Endodermal cell (in vitro differentiated cells): Measurements from ENCODE around the gene SLC5A4. TPM values are rescaled to one million over a fixed set of nuclear protein-coding genes. Genes with fewer than 3 reads are reported as not detected.

ENCODE experiments used
- DNase-seq: peaks from one replicate; pipeline ENCODE4 v3.0.0-alpha.2; 2017
- H3K27ac ChIP-seq: 2 replicates; pipeline ENCODE4 v1.5.1; 2013; ENCODE audit warnings: mild to moderate bottlenecking, low read depth, low read length, moderate library complexity
- H3K27me3 ChIP-seq: 2 replicates; pipeline ENCODE4 v1.6.1; 2013; ENCODE audit warnings: mild to moderate bottlenecking, low read length, moderate library complexity; ENCODE audit not compliant: insufficient read depth, control insufficient read depth, poor library complexity, severe bottlenecking
- H3K36me3 ChIP-seq: 2 replicates; pipeline ENCODE4 v1.7.0; 2013; ENCODE audit warnings: mild to moderate bottlenecking, low read length, moderate library complexity; ENCODE audit not compliant: control insufficient read depth, insufficient read depth
- H3K4me1 ChIP-seq: one replicate; pipeline ENCODE4 v1.7.0; 2013; ENCODE audit warnings: low read length; ENCODE audit not compliant: control insufficient read depth, insufficient read depth
- H3K4me3 ChIP-seq: 2 replicates; pipeline ENCODE4 v1.5.1; 2013; ENCODE audit warnings: mild to moderate bottlenecking, low read length, moderate library complexity
- H3K9ac ChIP-seq: 2 replicates; pipeline ENCODE4 v1.6.1; 2013; ENCODE audit warnings: mild to moderate bottlenecking, low read length, moderate library complexity; ENCODE audit not compliant: poor library complexity, severe bottlenecking; ENCODE audit errors: extremely low read depth
- H3K9me3 ChIP-seq: 2 replicates; pipeline ENCODE4 v1.6.1; 2013; ENCODE audit warnings: mild to moderate bottlenecking, low read length, moderate library complexity; ENCODE audit not compliant: control insufficient read depth
- H3K27ac Mint-ChIP-seq: 2 replicates; pipeline ENCODE4 v1.8.0; 2020; ENCODE audit warnings: mixed read lengths
- H3K27me3 Mint-ChIP-seq: 2 replicates; pipeline ENCODE4 v1.8.0; 2021; ENCODE audit warnings: mild to moderate bottlenecking, mixed read lengths; ENCODE audit not compliant: insufficient read depth
- H3K36me3 Mint-ChIP-seq: 2 replicates; pipeline ENCODE4 v1.8.0; 2020; ENCODE audit warnings: low read depth, mixed read lengths
- H3K4me1 Mint-ChIP-seq: 2 replicates; pipeline ENCODE4 v1.8.0; 2020; ENCODE audit warnings: mixed read lengths
- H3K4me3 Mint-ChIP-seq: 2 replicates; pipeline ENCODE4 v1.8.0; 2020; ENCODE audit warnings: mild to moderate bottlenecking, moderate library complexity, mixed read lengths
- H3K9me3 Mint-ChIP-seq: 2 replicates; pipeline ENCODE4 v1.8.0; 2020; ENCODE audit warnings: mild to moderate bottlenecking, mixed read lengths
- whole genome bisulfite sequencing, 2 experiments: methylation state at CpG; one replicate each; pipeline versions ENCODE4 v1.1.5 to v1.1.7; 2013; ENCODE audit warnings: missing lambda C conversion rate in 2 of 2, mixed read lengths in 1 of 2; ENCODE audit not compliant: insufficient coverage in 1 of 2, insufficient read length in 1 of 2; 5-methylcytosine and 5-hydroxymethylcytosine counted together
- total RNA-seq, 2 donors: library from RNA; stranded (reverse); fragmentation: NEBNext Ultra II Directional in 1 of 2; extraction: Animal tissue kit (Norgen Biotek cat#: 25700) in 1 of 2; gene quantifications; 2 replicates in 1 of 2; 3 replicates in 1 of 2; pipeline ENCODE4 v1.2.1, GENCODE V29; 2021
- TF ChIP-seq, protein P1 (sequence below): fragments of 200-600 bp; sonication (generic); conservative IDR thresholded peaks from 2 replicates; pipeline ENCODE4 v1.5.0; 2021; ENCODE audit warnings: antibody characterized with exemption, mild to moderate bottlenecking

Gene SLC5A4
- total RNA-seq, 2 donors from 2014 or later, result not detected

GRCh38 chr22:32219026-32219425 lies 36.1 kb downstream of the SLC5A4 start:
- Mint-ChIP-seq H3K4me3 (no peak overlapping the region), H3K9me3 (peaks cover 2% of the 10 kb centered on the region), H3K4me1 (no peaks in the 10 kb centered on the region), H3K36me3 (peaks cover 13% of the 10 kb centered on the region), H3K27ac (no peak overlapping the region), H3K27me3 (no peaks in the 10 kb centered on the region)
- Histone ChIP-seq H3K27ac (no peak overlapping the region), H3K4me3 (no peak overlapping the region), H3K36me3 (peaks cover 32% of the 10 kb centered on the region), H3K9me3 (no peaks in the 10 kb centered on the region), H3K9ac (no peak overlapping the region), H3K4me1 (no peaks in the 10 kb centered on the region), H3K27me3 (no peaks in the 10 kb centered on the region)
- DNase-seq, result no peak
- WGBS, 2 experiments, result 100% methylated on average over 3 of the region's 3 CpGs; no CpG with 5 or more reads in 1 of the 2 experiments
- TF ChIP-seq, protein P1, sequence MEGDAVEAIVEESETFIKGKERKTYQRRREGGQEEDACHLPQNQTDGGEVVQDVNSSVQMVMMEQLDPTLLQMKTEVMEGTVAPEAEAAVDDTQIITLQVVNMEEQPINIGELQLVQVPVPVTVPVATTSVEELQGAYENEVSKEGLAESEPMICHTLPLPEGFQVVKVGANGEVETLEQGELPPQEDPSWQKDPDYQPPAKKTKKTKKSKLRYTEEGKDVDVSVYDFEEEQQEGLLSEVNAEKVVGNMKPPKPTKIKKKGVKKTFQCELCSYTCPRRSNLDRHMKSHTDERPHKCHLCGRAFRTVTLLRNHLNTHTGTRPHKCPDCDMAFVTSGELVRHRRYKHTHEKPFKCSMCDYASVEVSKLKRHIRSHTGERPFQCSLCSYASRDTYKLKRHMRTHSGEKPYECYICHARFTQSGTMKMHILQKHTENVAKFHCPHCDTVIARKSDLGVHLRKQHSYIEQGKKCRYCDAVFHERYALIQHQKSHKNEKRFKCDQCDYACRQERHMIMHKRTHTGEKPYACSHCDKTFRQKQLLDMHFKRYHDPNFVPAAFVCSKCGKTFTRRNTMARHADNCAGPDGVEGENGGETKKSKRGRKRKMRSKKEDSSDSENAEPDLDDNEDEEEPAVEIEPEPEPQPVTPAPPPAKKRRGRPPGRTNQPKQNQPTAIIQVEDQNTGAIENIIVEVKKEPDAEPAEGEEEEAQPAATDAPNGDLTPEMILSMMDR, result no peak

DNA sequence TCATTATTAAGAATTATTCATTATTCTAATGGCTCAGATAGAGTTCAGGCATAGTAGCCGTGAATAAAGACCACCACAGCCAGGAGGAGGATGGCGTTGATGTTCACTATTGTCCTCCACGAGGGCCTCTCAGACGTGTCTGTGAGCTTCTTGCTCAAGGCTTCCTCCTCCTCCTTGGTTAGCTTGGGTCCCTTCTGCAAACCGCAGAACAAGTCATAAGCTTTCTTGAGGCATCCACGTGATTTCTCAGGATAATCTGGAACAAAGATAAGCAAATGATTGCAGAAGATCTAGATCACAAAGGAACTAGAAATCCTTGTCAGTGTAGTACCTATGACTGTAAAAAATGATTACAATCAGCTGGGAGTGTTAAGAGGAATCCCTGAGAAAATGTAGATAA lies 36.7 kb downstream of the SLC5A4 start:
- 83 to 88% methylated on average over 1 to 6 of the region's 6 CpGs for WGBS, 2 experiments
- Mint-ChIP-seq H3K27ac (no peak overlapping the region), H3K4me1 (no peaks in the 10 kb centered on the region), H3K27me3 (no peaks in the 10 kb centered on the region), H3K36me3 (peaks cover 13% of the 10 kb centered on the region), H3K4me3 (no peak overlapping the region), H3K9me3 (peaks cover 2% of the 10 kb centered on the region)
- peaks cover 33% of the 10 kb centered on the region for H3K36me3 ChIP-seq
- H3K9ac ChIP-seq, result no peak overlapping the region
- no peak overlapping the region for H3K4me3 ChIP-seq
- no peaks in the 10 kb centered on the region for H3K9me3 ChIP-seq
- no peak overlapping the region for H3K27ac ChIP-seq
- no peaks in the 10 kb centered on the region for H3K27me3 ChIP-seq
- TF ChIP-seq, protein P1, result no peak
- DNase-seq, result no peak
- no peaks in the 10 kb centered on the region for H3K4me1 ChIP-seq

DNA sequence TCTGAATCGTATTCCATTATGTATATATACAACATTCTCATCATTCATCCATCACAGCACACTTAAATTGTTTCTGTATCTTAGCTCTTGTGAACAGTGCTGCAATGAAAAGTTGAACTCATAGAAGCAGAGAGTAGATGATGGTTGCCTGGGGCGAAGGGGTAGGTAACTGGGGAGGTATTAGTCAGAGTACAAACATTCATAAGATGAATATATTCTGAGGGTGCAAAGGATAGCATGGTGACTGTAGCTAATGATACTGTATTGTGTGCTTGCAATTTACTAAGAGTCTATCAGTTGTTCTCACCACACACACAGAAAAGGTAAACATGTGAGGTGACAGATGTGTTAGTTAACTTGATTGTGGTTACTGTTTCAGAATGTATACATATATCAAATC lies 37.7 kb downstream of the SLC5A4 start:
- no peak overlapping the region for H3K27ac Mint-ChIP-seq
- no peaks in the 10 kb centered on the region for H3K27me3 Mint-ChIP-seq
- Histone ChIP-seq H3K27ac (no peak overlapping the region), H3K9ac (no peak overlapping the region), H3K36me3 (peaks cover 32% of the 10 kb centered on the region), H3K9me3 (no peaks in the 10 kb centered on the region), H3K4me3 (no peak overlapping the region), H3K4me1 (no peaks in the 10 kb centered on the region), H3K27me3 (no peaks in the 10 kb centered on the region)
- WGBS, 2 experiments, result 93 to 100% methylated on average over 1 to 2 of the region's 2 CpGs
- peaks cover 13% of the 10 kb centered on the region for H3K36me3 Mint-ChIP-seq
- no peak overlapping the region for H3K4me3 Mint-ChIP-seq
- DNase-seq, result no peak
- peaks cover 2% of the 10 kb centered on the region for H3K9me3 Mint-ChIP-seq
- no peaks in the 10 kb centered on the region for H3K4me1 Mint-ChIP-seq
- TF ChIP-seq, protein P1, result no peak
